ENCODE data around the gene FAM78B. TPM values are rescaled to one million over a fixed set of nuclear protein-coding genes. Genes with fewer than 3 reads are reported as not detected.

The FAM78B gene
- polyA plus RNA-seq, 5 donors: 0.77 to 1.4 (median 0.99) TPM

- no peak for DNase-seq
Observed at GRCh38 chr1:166122873-166123466, 43.8 kb downstream of the FAM78B start.

- no peak for DNase-seq
Observed at GRCh38 chr1:166121010-166121409, 45.8 kb downstream of the FAM78B start.

DNA sequence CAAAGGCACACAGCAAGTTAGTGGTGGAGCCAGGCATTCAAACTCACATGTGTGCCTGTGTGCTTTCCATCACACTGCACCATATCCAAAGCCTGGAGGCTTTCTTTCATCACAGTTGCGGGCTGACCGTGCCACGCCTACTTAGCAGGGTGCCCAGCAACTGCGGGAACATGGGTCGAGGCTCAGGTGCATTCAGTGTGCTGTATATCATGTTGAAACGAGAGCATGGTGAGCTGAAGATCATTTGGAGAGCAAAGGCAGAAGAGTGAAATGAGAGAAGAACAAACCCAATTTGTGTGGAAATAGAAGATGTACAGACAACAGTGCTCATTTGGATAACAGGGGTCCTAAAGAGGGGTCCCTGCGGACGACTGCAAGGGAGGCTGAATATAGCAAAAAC, 46.5 kb downstream of the FAM78B start:
- no peak for DNase-seq

- no peak for DNase-seq
Observed at GRCh38 chr1:166119471-166119965, 47.3 kb downstream of the FAM78B start.

- DNase-seq: no peak
Observed at GRCh38 chr1:166117776-166118175, 49.0 kb downstream of the FAM78B start.

- no peak for DNase-seq
Observed at GRCh38 chr1:166116026-166116425, 50.8 kb downstream of the FAM78B start.

GRCh38 chr1:166114419-166114818, 52.4 kb downstream of the FAM78B start:
- DNase-seq: no peak

GRCh38 chr1:166113630-166114029, 53.2 kb downstream of the FAM78B start:
- DNase-seq: no peak

GRCh38 chr1:166113031-166113430, 53.8 kb downstream of the FAM78B start:
- DNase-seq: no peak

- no peak for DNase-seq
Observed at GRCh38 chr1:166112425-166112824, 54.4 kb downstream of the FAM78B start.

GRCh38 chr1:166111430-166111829, 55.4 kb downstream of the FAM78B start:
- DNase-seq: no peak

GRCh38 chr1:166090244-166090643, 76.6 kb downstream of the FAM78B start:
- DNase-seq: no peak

GRCh38 chr1:166089804-166090203, 77.0 kb downstream of the FAM78B start:
- no peak for DNase-seq

GRCh38 chr1:166088572-166088955, 78.2 kb downstream of the FAM78B start:
- DNase-seq: no peak

DNA sequence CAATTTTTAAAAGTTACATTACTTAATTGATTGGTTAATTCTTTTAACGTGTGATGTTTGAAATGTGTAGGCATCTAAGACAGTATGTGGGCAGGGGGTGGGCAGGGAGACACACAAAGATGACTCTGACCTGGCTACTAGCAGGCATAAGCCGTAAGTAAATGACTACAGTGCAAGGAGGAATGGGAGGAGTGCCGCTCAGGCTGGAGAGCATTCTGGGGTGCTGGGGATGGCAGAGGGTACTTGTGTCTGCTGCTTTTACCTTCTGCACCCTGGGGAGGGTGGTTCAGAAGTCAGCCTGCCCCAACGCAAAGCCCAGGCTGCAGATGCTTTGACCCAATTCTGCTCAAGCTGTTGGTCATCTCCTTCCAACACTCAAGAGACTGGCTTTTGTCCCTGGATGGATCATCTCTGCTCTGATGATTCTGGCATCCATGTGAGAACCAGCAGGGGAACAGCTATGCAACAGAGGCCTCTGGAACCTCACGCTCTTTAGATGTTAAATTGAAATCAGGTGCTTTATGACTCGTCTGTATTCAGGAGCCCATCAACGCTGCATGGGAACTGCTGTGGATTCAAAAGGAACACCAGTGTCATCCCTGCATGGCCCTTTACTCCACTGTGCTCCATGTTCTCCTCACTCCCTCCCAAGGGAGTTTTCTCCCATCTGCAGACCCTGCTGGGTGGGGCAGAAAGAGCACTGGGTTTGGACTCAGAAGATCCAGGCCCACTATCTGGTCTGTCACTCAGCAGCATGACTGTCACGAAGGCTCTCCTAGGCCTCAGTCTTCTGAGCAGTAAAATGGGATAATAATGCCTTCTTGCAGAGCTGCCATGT, 78.8 kb downstream of the FAM78B start:
- DNase-seq: no peak

DNA sequence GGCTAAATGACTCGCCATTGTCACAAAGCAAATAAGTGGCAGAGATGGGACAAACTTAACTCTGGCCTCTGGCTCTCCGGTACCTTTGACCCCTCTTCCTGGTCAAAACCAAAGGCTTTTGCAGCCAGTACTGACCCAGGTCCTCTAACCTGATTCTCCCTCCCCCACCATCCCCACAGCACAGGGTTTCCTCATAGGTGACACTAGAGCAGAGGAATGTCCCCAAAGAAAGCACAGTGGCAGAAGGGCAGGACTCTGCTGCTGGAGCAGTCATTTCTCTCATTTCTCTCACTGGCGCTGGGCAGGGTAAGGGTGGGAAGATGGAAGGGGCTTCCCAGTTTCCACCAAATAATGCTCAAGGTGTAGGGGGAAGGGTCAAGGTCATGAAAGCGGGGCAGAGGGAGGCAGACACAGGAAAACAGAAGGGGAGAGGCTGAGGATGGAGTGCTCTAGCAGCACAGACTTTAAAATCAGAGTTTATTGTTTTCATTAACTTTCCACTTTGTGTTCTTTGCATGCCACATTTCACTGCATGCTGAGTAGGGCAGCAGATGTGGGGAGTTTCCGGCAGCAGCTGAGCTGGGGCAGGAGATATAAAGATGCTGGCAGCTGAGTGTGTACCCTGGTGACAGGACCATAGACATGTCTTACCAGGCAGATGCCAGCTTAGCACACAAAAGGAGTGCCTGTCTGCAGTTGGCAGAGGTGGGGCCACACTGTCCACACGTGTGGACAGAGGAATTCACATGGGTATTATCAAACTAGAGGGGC, 80.5 kb downstream of the FAM78B start:
- no peak for DNase-seq

DNA sequence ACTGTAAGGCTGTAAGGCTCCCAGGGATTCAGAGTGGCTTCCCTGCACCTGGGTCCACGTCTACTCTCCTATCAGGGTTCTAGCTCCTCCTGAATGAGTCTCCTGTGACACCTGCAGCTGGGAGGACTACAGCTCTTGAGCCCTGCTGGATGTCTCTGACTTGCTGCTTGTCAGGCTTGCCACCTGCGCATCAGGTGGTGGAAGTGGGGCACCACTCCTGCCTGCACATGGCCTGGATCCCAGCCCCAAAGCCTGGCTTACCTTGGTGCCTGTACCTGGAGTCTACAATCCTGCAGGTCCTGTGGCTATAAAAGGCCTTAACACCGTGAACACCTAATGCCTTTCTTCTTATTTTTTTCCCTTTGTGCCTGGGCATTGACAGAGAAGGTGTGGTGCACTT, 82.2 kb downstream of the FAM78B start:
- no peak for DNase-seq

DNA sequence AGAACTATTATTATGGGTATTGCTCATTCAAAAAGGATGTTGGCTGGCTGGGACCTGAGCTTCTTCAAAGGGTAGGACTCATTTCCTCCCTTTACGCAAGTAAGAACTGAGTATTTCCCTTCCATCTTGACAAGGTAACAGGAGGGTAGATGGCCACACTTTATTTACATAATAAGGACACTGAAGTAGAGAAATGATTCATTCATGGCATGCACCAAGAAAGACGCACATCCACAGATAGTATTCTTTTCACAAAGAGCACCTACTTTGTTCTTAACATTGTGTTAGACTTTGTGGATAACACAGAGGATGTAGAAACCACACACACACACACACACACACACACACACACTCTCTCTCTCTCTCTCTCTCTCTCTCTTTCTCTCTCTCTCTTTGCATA, 82.9 kb downstream of the FAM78B start:
- DNase-seq: no peak

GRCh38 chr1:166082601-166083000, 84.2 kb downstream of the FAM78B start:
- DNase-seq: no peak

DNA sequence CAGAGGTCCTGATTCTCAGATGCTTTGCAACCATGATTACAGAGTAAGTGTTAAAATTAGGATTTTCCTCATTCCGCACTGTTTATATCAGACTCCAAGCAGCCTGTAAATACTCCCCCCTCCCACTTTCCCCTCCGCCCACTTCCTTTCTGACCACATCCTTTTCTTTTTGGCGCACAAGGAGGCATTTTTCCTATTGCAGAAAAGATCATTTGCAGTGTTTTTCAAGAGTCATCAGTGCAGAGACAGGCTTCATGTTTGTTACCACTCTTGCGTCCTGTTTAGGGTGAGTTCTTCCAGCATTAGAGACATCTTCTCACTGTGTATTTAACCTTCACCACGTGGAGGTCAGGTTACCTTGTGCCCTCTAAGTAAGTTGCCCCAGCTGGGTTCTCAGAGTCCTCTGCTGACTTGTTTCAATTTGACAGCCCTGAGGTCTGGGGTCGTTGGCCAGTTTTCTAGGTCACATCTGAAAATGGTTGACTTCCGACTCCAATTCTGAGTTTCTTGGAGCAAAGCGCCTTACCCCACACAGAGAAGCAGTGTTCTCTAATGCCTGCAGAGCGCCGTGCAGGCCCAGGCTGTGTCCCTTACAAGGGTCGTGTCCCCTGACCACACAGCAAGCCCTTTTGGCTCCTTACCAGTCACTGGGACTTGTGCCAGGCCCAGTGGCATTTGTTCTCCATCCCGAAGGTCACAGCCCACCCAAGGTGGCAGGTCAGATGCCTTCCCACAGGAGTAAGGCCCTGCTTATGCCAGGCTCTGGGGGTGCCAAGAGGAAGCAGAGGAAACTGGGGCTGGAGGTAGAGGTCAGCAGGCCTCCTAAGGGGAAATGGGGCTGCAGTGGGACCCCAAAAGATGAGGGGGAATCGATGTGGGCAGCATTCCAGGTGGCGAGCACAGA, 85.6 kb downstream of the FAM78B start:
- no peak for DNase-seq

DNA sequence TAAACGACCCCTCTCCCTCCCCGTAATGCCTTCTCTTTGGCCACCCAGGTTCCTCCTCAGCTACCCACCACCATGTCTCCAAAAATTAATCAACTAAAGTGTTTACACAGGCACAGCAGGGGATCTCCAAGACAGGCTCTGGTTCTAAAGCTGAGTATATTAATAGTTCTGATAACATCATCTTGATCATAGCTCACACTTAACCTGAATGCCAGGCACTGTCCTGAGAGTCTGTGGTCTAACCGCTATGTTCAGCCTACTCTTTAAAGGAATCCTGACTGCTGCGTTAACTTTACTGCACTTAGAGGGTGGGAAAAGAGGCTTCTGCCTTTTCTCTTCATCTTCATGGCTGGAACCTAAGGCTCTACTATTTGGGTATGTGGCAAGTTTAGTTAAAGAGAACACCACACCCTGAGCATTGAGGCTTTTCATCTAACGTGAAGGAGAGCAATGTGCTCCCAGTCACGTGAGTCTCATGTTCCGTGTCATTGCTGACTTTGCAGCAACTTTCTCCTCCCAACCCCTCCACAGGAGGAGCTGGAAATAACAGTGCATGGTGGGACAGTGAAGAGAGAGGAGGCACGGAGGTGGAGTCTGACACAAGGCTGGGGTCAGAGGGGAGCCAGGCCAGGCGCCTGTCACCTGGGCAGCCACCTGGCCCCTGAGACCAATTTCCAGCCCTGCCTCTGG, 86.4 kb downstream of the FAM78B start:
- DNase-seq: no peak
